Mammary epithelial cell (primary cell): ENCODE measurements around the gene UPF2.

ENCODE experiments used
- EZH2 ChIP-seq: IDR thresholded peaks from 2 replicates; pipeline ENCODE4 v1.6.1; 2012; ENCODE audit warnings: low read length, inconsistent platforms, borderline replicate concordance
- TF ChIP-seq, protein P1 (sequence below), 2 donors: IDR thresholded peaks in 1 of 2; conservative IDR thresholded peaks in 1 of 2; 2 replicates each; pipeline ENCODE4 v1.5.1; 2011 to 2012; ENCODE audit warnings: inconsistent platforms in 2 of 2, low read length in 2 of 2, mild to moderate bottlenecking in 2 of 2, control low read depth in 1 of 2, low read depth in 1 of 2; ENCODE audit not compliant: insufficient read depth in 1 of 2; ENCODE audit errors: extremely low read depth in 1 of 2

DNA sequence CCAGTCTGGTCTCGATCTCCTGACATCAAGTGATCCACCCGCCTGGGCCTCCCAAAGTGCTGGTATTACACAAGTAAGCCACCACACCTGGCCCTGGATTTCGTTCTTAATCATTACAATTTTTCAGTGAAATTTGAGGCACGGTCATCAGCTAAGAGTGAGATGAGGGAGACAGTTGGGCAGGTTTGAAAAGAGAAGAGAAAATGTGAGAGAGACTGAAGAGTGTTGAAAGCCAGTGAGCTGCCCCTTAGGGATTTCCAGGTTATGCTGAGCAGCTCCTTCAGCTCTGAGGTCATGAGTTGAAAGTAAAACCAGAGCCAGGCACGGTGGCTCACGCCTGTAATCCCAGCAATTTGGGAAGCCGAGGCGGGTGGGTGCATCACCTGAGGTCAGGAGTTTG is 5.9 kb upstream of the UPF2 start:
- TF ChIP-seq, protein P1, sequence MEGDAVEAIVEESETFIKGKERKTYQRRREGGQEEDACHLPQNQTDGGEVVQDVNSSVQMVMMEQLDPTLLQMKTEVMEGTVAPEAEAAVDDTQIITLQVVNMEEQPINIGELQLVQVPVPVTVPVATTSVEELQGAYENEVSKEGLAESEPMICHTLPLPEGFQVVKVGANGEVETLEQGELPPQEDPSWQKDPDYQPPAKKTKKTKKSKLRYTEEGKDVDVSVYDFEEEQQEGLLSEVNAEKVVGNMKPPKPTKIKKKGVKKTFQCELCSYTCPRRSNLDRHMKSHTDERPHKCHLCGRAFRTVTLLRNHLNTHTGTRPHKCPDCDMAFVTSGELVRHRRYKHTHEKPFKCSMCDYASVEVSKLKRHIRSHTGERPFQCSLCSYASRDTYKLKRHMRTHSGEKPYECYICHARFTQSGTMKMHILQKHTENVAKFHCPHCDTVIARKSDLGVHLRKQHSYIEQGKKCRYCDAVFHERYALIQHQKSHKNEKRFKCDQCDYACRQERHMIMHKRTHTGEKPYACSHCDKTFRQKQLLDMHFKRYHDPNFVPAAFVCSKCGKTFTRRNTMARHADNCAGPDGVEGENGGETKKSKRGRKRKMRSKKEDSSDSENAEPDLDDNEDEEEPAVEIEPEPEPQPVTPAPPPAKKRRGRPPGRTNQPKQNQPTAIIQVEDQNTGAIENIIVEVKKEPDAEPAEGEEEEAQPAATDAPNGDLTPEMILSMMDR (conservative IDR thresholded peaks at IDR 0.05 in 1 of 2, IDR thresholded peaks at IDR 0.05 in 1 of 2; ENCODE audit: extremely low read depth in 1 of 2, insufficient read depth in 1 of 2, low read depth in 1 of 2, low read length in 2 of 2), result no peak
- no peak for TF ChIP-seq EZH2
